Measurements from ENCODE around the gene IFT122. TPM values are rescaled to one million over a fixed set of nuclear protein-coding genes. Genes with fewer than 3 reads are reported as not detected.

The IFT122 gene
- total RNA-seq, 2 donors from 2014 or later: 20.5 to 26.9 TPM

DNA sequence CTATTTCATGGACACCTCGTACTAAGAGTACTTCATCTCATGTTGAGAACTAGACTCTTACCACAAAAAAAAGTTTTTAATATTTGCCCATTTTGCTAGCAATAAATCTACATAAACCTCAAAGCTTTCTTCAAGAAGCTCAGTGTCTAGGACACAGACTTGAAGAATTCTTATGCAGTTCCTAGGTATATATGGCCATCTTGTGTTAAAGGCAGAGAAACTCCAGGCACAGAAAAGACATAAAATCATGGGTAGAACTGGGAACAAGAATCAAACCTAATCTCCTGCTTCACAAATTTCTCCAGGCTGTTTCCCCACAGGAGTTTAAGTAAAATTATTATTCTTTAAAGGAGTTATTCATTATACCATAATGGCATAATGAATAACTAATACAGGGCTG is 4.7 kb upstream of the IFT122 start:
- H3K27me3 Mint-ChIP-seq (ENCODE audit: low read depth): no peaks in the 10 kb centered on the region
- peaks cover 10 to 39% of the 10 kb centered on the region in 2 donors for H3K36me3 Mint-ChIP-seq (ENCODE audit: insufficient read depth in 2 of 2)
- H3K27ac Mint-ChIP-seq: peak overlapping the region; percentile 59
- H3K9me3 Mint-ChIP-seq: no peaks in the 10 kb centered on the region
- no peak for DNase-seq
- H3K4me1 Mint-ChIP-seq (ENCODE audit: low read depth): peaks cover 41% of the 10 kb centered on the region
- H3K4me3 Mint-ChIP-seq: peak overlapping the region; percentile 50 to 63
- no peak for ATAC-seq (replicated peaks in 1 of 2)

GRCh38 chr3:129439226-129439816 is 703 bp upstream of the IFT122 start:
- Mint-ChIP-seq H3K4me3 (peak overlapping the region; percentile 81 to 88), H3K36me3 (ENCODE audit: insufficient read depth in 2 of 2) (peaks cover 4 to 22% of the 10 kb centered on the region in 2 donors), H3K27me3 (ENCODE audit: low read depth) (no peaks in the 10 kb centered on the region), H3K4me1 (ENCODE audit: low read depth) (peaks cover 74% of the 10 kb centered on the region), H3K27ac (peak overlapping the region; percentile 81), H3K9me3 (no peaks in the 10 kb centered on the region)
- ATAC-seq (replicated peaks in 1 of 2) (peak in 1 of 2 donors; percentile 14), DNase-seq (peak; percentile 50 to 57)

- no peaks in the 10 kb centered on the region for H3K27me3 Mint-ChIP-seq (ENCODE audit: low read depth)
- peak overlapping the region; percentile 81 to 88 for H3K4me3 Mint-ChIP-seq
- ATAC-seq (replicated peaks in 1 of 2) (no peak), DNase-seq (no peak)
- H3K9me3 Mint-ChIP-seq: no peaks in the 10 kb centered on the region
- H3K27ac Mint-ChIP-seq: peak overlapping the region; percentile 81
- H3K4me1 Mint-ChIP-seq (ENCODE audit: low read depth): peaks cover 62% of the 10 kb centered on the region
- peaks cover 4 to 17% of the 10 kb centered on the region in 2 donors for H3K36me3 Mint-ChIP-seq (ENCODE audit: insufficient read depth in 2 of 2)
Measured at GRCh38 chr3:129440618-129441190, 680 bp downstream of the IFT122 start.

- H3K4me3 Mint-ChIP-seq: peak overlapping the region; percentile 81 to 88
- no peak for ATAC-seq (replicated peaks in 1 of 2)
- no peak for DNase-seq
- peak overlapping the region; percentile 81 for H3K27ac Mint-ChIP-seq
- H3K4me1 Mint-ChIP-seq (ENCODE audit: low read depth): peaks cover 57% of the 10 kb centered on the region
- peaks cover 4 to 17% of the 10 kb centered on the region in 2 donors for H3K36me3 Mint-ChIP-seq (ENCODE audit: insufficient read depth in 2 of 2)
- no peaks in the 10 kb centered on the region for H3K9me3 Mint-ChIP-seq
- H3K27me3 Mint-ChIP-seq (ENCODE audit: low read depth): no peaks in the 10 kb centered on the region
Measured at GRCh38 chr3:129441215-129441614, 1.2 kb downstream of the IFT122 start.

DNA sequence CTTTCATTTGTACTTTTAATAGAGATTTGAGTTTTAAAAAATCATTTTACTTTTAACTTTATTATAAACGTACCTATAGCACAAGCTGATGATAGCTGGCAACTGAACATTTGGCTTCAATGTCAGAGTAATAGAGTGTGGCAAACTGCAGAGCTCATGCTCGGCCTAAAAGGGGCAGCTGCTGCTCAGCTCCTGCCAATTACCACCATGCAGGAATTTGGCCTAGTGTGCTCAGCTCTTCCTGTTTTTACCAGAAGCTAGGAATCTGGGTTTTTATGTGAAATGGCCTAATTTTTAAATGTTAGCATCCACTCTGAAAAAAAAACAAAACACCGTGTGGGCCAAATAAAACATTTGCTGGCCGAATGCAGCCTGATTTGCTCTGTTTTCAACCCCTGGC is 1.8 kb downstream of the IFT122 start:
- Mint-ChIP-seq H3K4me3 (peak overlapping the region; percentile 81 to 88), H3K27ac (peak overlapping the region; percentile 81), H3K4me1 (ENCODE audit: low read depth) (peaks cover 51% of the 10 kb centered on the region)

GRCh38 chr3:129442486-129442885 is 2.5 kb downstream of the IFT122 start:
- no peaks in the 10 kb centered on the region for H3K27me3 Mint-ChIP-seq (ENCODE audit: low read depth)
- H3K9me3 Mint-ChIP-seq: no peaks in the 10 kb centered on the region
- peaks cover 0 to 8% of the 10 kb centered on the region in 2 donors for H3K36me3 Mint-ChIP-seq (ENCODE audit: insufficient read depth in 2 of 2)
- DNase-seq: no peak
- H3K4me1 Mint-ChIP-seq (ENCODE audit: low read depth): peaks cover 46% of the 10 kb centered on the region
- H3K4me3 Mint-ChIP-seq: peak overlapping the region in 1 of 2 donors; percentile 60
- peak overlapping the region; percentile 81 for H3K27ac Mint-ChIP-seq
- ATAC-seq (replicated peaks in 1 of 2): no peak

More for the DNA sequence above, 1.8 kb downstream of the IFT122 start:
- H3K9me3 Mint-ChIP-seq: no peaks in the 10 kb centered on the region
- DNase-seq (no peak), ATAC-seq (replicated peaks in 1 of 2) (no peak)
- peaks cover 0 to 13% of the 10 kb centered on the region in 2 donors for H3K36me3 Mint-ChIP-seq (ENCODE audit: insufficient read depth in 2 of 2)
- H3K27me3 Mint-ChIP-seq (ENCODE audit: low read depth): no peaks in the 10 kb centered on the region

DNA sequence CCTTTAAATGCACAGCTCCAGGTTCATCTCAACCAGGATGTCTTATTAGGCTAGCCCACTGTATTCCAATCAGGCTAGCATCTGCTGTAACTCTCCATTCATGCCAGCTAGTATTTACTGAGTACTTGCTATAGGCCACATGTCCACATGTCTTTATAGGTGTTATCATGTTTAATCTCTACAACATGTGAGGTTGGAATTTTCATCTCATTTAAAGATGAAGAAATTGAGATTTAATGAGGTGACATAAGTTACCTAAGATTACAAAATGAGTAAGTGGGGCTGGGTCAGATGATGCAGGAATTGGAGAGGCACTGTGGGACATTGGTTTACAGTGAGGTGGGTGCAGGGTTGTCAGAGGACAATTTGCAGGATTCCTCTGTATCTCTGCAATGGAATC is 2.9 kb downstream of the IFT122 start:
- H3K4me1 Mint-ChIP-seq (ENCODE audit: low read depth): peaks cover 41% of the 10 kb centered on the region
- H3K9me3 Mint-ChIP-seq: no peaks in the 10 kb centered on the region
- DNase-seq: no peak
- no peaks in the 10 kb centered on the region for H3K27me3 Mint-ChIP-seq (ENCODE audit: low read depth)
- no peak for ATAC-seq (replicated peaks in 1 of 2)
- peaks cover 0 to 4% of the 10 kb centered on the region in 2 donors for H3K36me3 Mint-ChIP-seq (ENCODE audit: insufficient read depth in 2 of 2)
- peak overlapping the region in 1 of 2 donors; percentile 60 for H3K4me3 Mint-ChIP-seq
- H3K27ac Mint-ChIP-seq: peak overlapping the region; percentile 81

GRCh38 chr3:129445471-129445870 is 5.4 kb downstream of the IFT122 start:
- no peaks in the 10 kb centered on the region for H3K36me3 Mint-ChIP-seq (ENCODE audit: insufficient read depth in 2 of 2)
- ATAC-seq (replicated peaks in 1 of 2): no peak

DNA sequence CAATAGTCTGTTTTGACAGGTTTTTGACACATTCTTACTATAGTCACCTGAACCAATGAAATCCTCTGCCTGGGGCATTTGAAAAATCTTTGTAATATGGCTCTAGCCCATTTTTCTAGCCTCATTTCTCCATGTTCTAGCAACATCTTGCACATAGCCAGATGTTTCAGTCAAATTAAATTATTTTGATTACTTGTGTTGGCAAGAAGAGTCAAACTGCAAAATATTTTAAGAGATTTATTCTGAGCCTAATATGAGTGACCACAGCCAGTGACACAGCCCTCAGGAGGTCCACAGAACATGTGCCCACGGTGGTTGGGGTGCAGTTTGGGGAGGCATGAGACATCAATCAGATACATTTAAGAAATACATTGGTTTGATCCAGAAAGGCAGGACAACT is 6.9 kb downstream of the IFT122 start:
- no peak for DNase-seq
- H3K4me3 Mint-ChIP-seq: no peak overlapping the region
- H3K27ac Mint-ChIP-seq: no peak overlapping the region
- no peaks in the 10 kb centered on the region for H3K9me3 Mint-ChIP-seq
- ATAC-seq (replicated peaks in 1 of 2): no peak
- H3K27me3 Mint-ChIP-seq (ENCODE audit: low read depth): no peaks in the 10 kb centered on the region
- H3K4me1 Mint-ChIP-seq (ENCODE audit: low read depth): peaks cover 26% of the 10 kb centered on the region
- H3K36me3 Mint-ChIP-seq (ENCODE audit: insufficient read depth in 2 of 2): no peaks in the 10 kb centered on the region

More at GRCh38 chr3:129445471-129445870, 5.4 kb downstream of the IFT122 start:
- DNase-seq: no peak
- H3K27ac Mint-ChIP-seq: no peak overlapping the region
- H3K4me3 Mint-ChIP-seq: no peak overlapping the region
- peaks cover 38% of the 10 kb centered on the region for H3K4me1 Mint-ChIP-seq (ENCODE audit: low read depth)
- no peaks in the 10 kb centered on the region for H3K27me3 Mint-ChIP-seq (ENCODE audit: low read depth)
- H3K9me3 Mint-ChIP-seq: no peaks in the 10 kb centered on the region

GRCh38 chr3:129448186-129448895 is 8.3 kb downstream of the IFT122 start:
- Mint-ChIP-seq H3K27ac (peak overlapping the region; percentile 51), H3K36me3 (ENCODE audit: insufficient read depth in 2 of 2) (peaks cover 0 to 8% of the 10 kb centered on the region in 2 donors), H3K27me3 (ENCODE audit: low read depth) (no peaks in the 10 kb centered on the region), H3K4me1 (ENCODE audit: low read depth) (peaks cover 12% of the 10 kb centered on the region), H3K4me3 (no peak overlapping the region), H3K9me3 (no peaks in the 10 kb centered on the region)
- DNase-seq (no peak), ATAC-seq (replicated peaks in 1 of 2) (no peak)

DNA sequence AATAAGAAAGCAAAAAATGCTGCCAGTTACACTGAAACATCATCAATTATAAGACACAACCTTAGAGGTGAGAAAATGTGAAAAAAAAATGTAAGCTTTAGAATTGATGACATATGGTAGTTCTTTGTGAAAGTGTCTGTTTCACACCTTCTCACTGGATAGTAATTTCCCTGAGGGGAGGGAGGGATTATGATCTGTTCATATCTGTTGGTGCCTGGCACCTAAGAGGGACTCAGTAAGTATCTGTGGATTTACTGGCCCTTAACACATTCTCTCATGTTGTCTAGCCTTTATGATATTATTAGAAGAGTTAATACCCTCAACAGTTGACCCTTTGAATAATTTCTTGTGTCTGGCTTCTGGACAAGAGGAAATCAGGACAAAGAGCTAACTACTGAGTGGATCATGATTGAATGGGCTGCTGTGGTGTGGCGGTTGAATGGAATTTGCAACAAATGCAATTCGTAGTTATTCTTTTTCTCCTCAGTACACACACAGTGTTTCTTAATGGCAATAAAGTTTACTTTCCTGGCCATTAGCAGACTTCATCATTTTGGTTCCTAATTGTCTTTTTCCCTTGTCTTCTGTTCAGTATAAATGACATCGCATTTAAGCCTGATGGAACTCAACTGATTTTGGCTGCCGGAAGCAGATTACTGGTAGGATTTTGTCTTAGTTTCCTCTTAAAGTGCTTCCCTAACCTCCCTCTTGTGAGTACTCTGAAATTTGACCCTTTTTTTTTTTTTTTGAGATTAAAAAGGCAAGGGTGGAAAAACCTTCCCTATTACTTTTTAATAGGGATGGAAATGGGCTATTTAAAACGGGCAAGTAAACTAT is 9.5 kb downstream of the IFT122 start:
- H3K4me3 Mint-ChIP-seq: no peak overlapping the region
- no peaks in the 10 kb centered on the region for H3K27me3 Mint-ChIP-seq (ENCODE audit: low read depth)
- no peaks in the 10 kb centered on the region for H3K9me3 Mint-ChIP-seq
- H3K27ac Mint-ChIP-seq: no peak overlapping the region
- no peak for DNase-seq
- ATAC-seq (replicated peaks in 1 of 2): no peak
- H3K36me3 Mint-ChIP-seq (ENCODE audit: insufficient read depth in 2 of 2): peaks cover 0 to 10% of the 10 kb centered on the region in 2 donors
- H3K4me1 Mint-ChIP-seq (ENCODE audit: low read depth): peaks cover 6% of the 10 kb centered on the region

DNA sequence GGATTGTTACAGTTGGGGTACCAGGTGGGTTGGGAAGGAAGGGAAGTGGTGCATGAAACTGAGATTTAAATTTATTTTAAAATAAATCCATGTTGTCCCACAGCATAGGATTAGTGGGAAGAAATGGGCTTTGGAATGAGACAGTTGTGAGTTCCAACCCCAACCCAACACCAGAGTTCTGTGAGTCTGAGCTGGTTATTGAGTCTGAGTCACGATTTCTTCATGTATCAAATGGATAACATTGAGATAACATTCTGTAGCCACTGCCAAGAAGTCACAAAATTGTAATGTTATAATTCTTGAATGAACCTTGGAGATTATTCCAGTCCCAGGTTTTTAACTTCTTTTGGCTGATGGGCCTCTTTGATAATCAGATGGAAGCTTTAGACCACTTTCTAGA is 13.7 kb downstream of the IFT122 start:
- H3K27ac Mint-ChIP-seq: no peak overlapping the region
- no peaks in the 10 kb centered on the region for H3K27me3 Mint-ChIP-seq (ENCODE audit: low read depth)
- DNase-seq (no peak), ATAC-seq (replicated peaks in 1 of 2) (no peak)
- no peaks in the 10 kb centered on the region for H3K9me3 Mint-ChIP-seq
- peaks cover 0 to 10% of the 10 kb centered on the region in 2 donors for H3K36me3 Mint-ChIP-seq (ENCODE audit: insufficient read depth in 2 of 2)
- H3K4me3 Mint-ChIP-seq: no peak overlapping the region
- H3K4me1 Mint-ChIP-seq (ENCODE audit: low read depth): peaks cover 6% of the 10 kb centered on the region

DNA sequence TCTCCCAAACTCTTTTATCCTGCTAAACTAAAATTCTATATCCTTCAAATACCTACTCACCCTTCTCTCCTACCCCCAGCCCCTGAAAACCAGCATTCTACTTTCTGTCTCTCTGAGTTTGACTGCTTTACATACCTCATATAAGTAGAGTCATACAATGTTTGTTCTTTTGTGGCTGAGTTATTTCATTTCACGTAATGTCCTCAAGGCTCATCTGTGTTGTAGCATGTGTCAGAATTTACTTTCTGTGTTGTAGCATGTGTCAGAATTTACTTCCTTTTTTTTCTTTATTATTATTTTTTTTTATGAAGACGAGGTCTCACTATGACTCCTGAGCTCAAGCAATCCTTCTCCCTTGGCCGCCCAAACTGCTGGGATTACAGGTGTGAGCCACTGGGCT is 20.1 kb downstream of the IFT122 start:
- no peaks in the 10 kb centered on the region for H3K9me3 Mint-ChIP-seq
- peak in 1 of 2 donors; percentile 57 for ATAC-seq (replicated peaks in 1 of 2)
- H3K4me1 Mint-ChIP-seq (ENCODE audit: low read depth): peaks cover 9% of the 10 kb centered on the region

More for the DNA sequence above, 20.1 kb downstream of the IFT122 start:
- no peak overlapping the region for H3K4me3 Mint-ChIP-seq
- H3K27me3 Mint-ChIP-seq (ENCODE audit: low read depth): no peaks in the 10 kb centered on the region
- no peak overlapping the region for H3K27ac Mint-ChIP-seq
- H3K36me3 Mint-ChIP-seq (ENCODE audit: insufficient read depth in 2 of 2): no peaks in the 10 kb centered on the region
- no peak for DNase-seq
